AG08395 (cell line): ENCODE data around the gene USP1.

ENCODE experiments used
- DNase-seq: peaks from one replicate; pipeline ENCODE4 v3.0.0; 2012; ENCODE audit warnings: mixed read lengths, low spot score

The USP1 gene

GRCh38 chr1:62426237-62426636 lies 10.6 kb upstream of the USP1 start:
- DNase-seq, result no peak

- no peak for DNase-seq
Observed at GRCh38 chr1:62426794-62427193, 10.1 kb upstream of the USP1 start.

GRCh38 chr1:62428351-62428750 lies 8.5 kb upstream of the USP1 start:
- DNase-seq, result no peak

- DNase-seq, result no peak
Observed at GRCh38 chr1:62429581-62429980, 7.3 kb upstream of the USP1 start.

GRCh38 chr1:62433861-62434617 lies 2.8 kb upstream of the USP1 start:
- DNase-seq, result no peak

- DNase-seq, result no peak
Observed at GRCh38 chr1:62434618-62435001, 2.2 kb upstream of the USP1 start.

GRCh38 chr1:62435231-62436038 lies 1.4 kb upstream of the USP1 start:
- DNase-seq, result peak; percentile 37

- no peak for DNase-seq
Observed at GRCh38 chr1:62436039-62436465, 797 bp upstream of the USP1 start.

- no peak for DNase-seq
Observed at GRCh38 chr1:62437273-62437940, 558 bp downstream of the USP1 start.

GRCh38 chr1:62438163-62438562 lies 1.3 kb downstream of the USP1 start:
- DNase-seq, result no peak

- DNase-seq, result no peak
Observed at GRCh38 chr1:62439652-62440371, 3.0 kb downstream of the USP1 start.

- no peak for DNase-seq
Observed at GRCh38 chr1:62444701-62445100, 7.9 kb downstream of the USP1 start.

- no peak for DNase-seq
Observed at GRCh38 chr1:62448221-62448933, 11.5 kb downstream of the USP1 start.

GRCh38 chr1:62450301-62450700 lies 13.5 kb downstream of the USP1 start:
- DNase-seq, result no peak

GRCh38 chr1:62452951-62453350 lies 16.1 kb downstream of the USP1 start:
- DNase-seq, result peak; percentile 22

- DNase-seq, result no peak
Observed at GRCh38 chr1:62457955-62458354, 21.1 kb downstream of the USP1 start.

GRCh38 chr1:62462370-62462769 lies 25.5 kb downstream of the USP1 start:
- DNase-seq, result no peak

GRCh38 chr1:62467092-62467491 lies 30.2 kb downstream of the USP1 start:
- no peak for DNase-seq

- no peak for DNase-seq
Observed at GRCh38 chr1:62476525-62477219, 39.8 kb downstream of the USP1 start.

GRCh38 chr1:62481681-62482080 lies 44.8 kb downstream of the USP1 start:
- no peak for DNase-seq
